ENCODE data around the gene ADAM21. TPM values are rescaled to one million over a fixed set of nuclear protein-coding genes. Genes with fewer than 3 reads are reported as not detected.

ADAM21 gene
- total RNA-seq, 4 donors from 2014 or later, result not detected

- ATAC-seq (ENCODE audit: low FRiP score), result no peak
- no peak for TF ChIP-seq CTCF (IDR thresholded peaks at IDR 0.05)
These were observed 46.2 kb downstream of the ADAM21 start for GRCh38 chr14:70498191-70498590.

More at GRCh38 chr14:70498191-70498590, 46.2 kb downstream of the ADAM21 start:
- no peak for DNase-seq (ENCODE audit: low spot score)

Small RNAs within 50 kb of the gene (small RNA-seq; reads per million reads assigned to genes)
- gene RNU6-659P, result not detected

Other genes starting within 250 kb of the ADAM21 start
- gene COX16, start 92.5 kb upstream of the ADAM21 start, total RNA-seq, result 10 to 100 TPM; 17.8 to 23.3 (median 20.8) TPM
- 10 to 100 TPM; 14.4 to 28.5 (median 17.6) TPM for gene SYNJ2BP, start 35.1 kb upstream of the ADAM21 start, total RNA-seq
- gene ADAM20, start 82.8 kb downstream of the ADAM21 start, total RNA-seq, result 1 to 10 TPM; 1.4 to 4.1 (median 2.5) TPM
- gene MED6, start 148.5 kb downstream of the ADAM21 start, total RNA-seq, result 10 to 100 TPM; 22.9 to 38.1 (median 30.3) TPM
- 1 to 10 TPM; 1.1 to 1.5 (median 1.2) TPM for gene TTC9, start 189.7 kb downstream of the ADAM21 start, total RNA-seq

Data from omental fat pad (tissue), 4 donors.